Measurements from ENCODE around the gene IBA57. TPM values are rescaled to one million over a fixed set of nuclear protein-coding genes. Genes with fewer than 3 reads are reported as not detected.

IBA57 gene
- total and polyA plus RNA-seq, 4 donors: 5.8 to 9.9 (median 7.4) TPM

- Histone ChIP-seq H3K36me3 (ENCODE audit: control insufficient read depth, insufficient read depth, low read length) (peaks cover 7% of the 10 kb centered on the region), H3K4me1 (ENCODE audit: control insufficient read depth, insufficient read depth, low read length) (peaks cover 33% of the 10 kb centered on the region), H3K27me3 (ENCODE audit: control insufficient read depth, insufficient read depth, low read length) (peaks cover 31% of the 10 kb centered on the region), H3K9me3 (ENCODE audit: control insufficient read depth, insufficient read depth, low read length) (no peaks in the 10 kb centered on the region), H3K27ac (ENCODE audit: low read depth, low read length) (peak overlapping the region; percentile 47), H3K4me3 (ENCODE audit: low read depth, low read length) (no peak overlapping the region)
- no peak for DNase-seq (ENCODE audit: low read depth in 4 of 6, low spot score in 6 of 6)
- WGBS (ENCODE audit: insufficient coverage): 78% methylated on average over 8 of the region's 9 CpGs
Measured at GRCh38 chr1:228161866-228162265, 3.7 kb upstream of the IBA57 start.

GRCh38 chr1:228162286-228163006 lies 3.2 kb upstream of the IBA57 start:
- H3K27me3 ChIP-seq (ENCODE audit: control insufficient read depth, insufficient read depth, low read length): peaks cover 26% of the 10 kb centered on the region
- peaks cover 35% of the 10 kb centered on the region for H3K4me1 ChIP-seq (ENCODE audit: control insufficient read depth, insufficient read depth, low read length)
- no peak for DNase-seq (ENCODE audit: low read depth in 4 of 6, low spot score in 6 of 6)
- 54% methylated on average over 8 of the region's 14 CpGs for WGBS (ENCODE audit: insufficient coverage)
- H3K27ac ChIP-seq (ENCODE audit: low read depth, low read length): peak overlapping the region; percentile 58
- H3K36me3 ChIP-seq (ENCODE audit: control insufficient read depth, insufficient read depth, low read length): peaks cover 7% of the 10 kb centered on the region
- no peaks in the 10 kb centered on the region for H3K9me3 ChIP-seq (ENCODE audit: control insufficient read depth, insufficient read depth, low read length)
- no peak overlapping the region for H3K4me3 ChIP-seq (ENCODE audit: low read depth, low read length)

- WGBS (ENCODE audit: insufficient coverage): 80% methylated on average over 30 of the region's 30 CpGs
- no peak for DNase-seq (ENCODE audit: low read depth in 4 of 6, low spot score in 6 of 6)
- Histone ChIP-seq H3K27ac (ENCODE audit: low read depth, low read length) (peak overlapping the region; percentile 58), H3K27me3 (ENCODE audit: control insufficient read depth, insufficient read depth, low read length) (peaks cover 21% of the 10 kb centered on the region), H3K4me1 (ENCODE audit: control insufficient read depth, insufficient read depth, low read length) (peaks cover 35% of the 10 kb centered on the region), H3K4me3 (ENCODE audit: low read depth, low read length) (no peak overlapping the region), H3K9me3 (ENCODE audit: control insufficient read depth, insufficient read depth, low read length) (no peaks in the 10 kb centered on the region), H3K36me3 (ENCODE audit: control insufficient read depth, insufficient read depth, low read length) (peaks cover 7% of the 10 kb centered on the region)
Measured at GRCh38 chr1:228163007-228163753, 2.4 kb upstream of the IBA57 start.

GRCh38 chr1:228163776-228164519 lies 1.7 kb upstream of the IBA57 start:
- H3K9me3 ChIP-seq (ENCODE audit: control insufficient read depth, insufficient read depth, low read length): no peaks in the 10 kb centered on the region
- peaks cover 16% of the 10 kb centered on the region for H3K27me3 ChIP-seq (ENCODE audit: control insufficient read depth, insufficient read depth, low read length)
- H3K27ac ChIP-seq (ENCODE audit: low read depth, low read length): peak overlapping the region; percentile 92
- H3K36me3 ChIP-seq (ENCODE audit: control insufficient read depth, insufficient read depth, low read length): peaks cover 12% of the 10 kb centered on the region
- 88% methylated on average over 7 of the region's 10 CpGs for WGBS (ENCODE audit: insufficient coverage)
- no peak overlapping the region for H3K4me3 ChIP-seq (ENCODE audit: low read depth, low read length)
- DNase-seq (ENCODE audit: low read depth in 4 of 6, low spot score in 6 of 6): no peak
- H3K4me1 ChIP-seq (ENCODE audit: control insufficient read depth, insufficient read depth, low read length): peaks cover 32% of the 10 kb centered on the region

DNA sequence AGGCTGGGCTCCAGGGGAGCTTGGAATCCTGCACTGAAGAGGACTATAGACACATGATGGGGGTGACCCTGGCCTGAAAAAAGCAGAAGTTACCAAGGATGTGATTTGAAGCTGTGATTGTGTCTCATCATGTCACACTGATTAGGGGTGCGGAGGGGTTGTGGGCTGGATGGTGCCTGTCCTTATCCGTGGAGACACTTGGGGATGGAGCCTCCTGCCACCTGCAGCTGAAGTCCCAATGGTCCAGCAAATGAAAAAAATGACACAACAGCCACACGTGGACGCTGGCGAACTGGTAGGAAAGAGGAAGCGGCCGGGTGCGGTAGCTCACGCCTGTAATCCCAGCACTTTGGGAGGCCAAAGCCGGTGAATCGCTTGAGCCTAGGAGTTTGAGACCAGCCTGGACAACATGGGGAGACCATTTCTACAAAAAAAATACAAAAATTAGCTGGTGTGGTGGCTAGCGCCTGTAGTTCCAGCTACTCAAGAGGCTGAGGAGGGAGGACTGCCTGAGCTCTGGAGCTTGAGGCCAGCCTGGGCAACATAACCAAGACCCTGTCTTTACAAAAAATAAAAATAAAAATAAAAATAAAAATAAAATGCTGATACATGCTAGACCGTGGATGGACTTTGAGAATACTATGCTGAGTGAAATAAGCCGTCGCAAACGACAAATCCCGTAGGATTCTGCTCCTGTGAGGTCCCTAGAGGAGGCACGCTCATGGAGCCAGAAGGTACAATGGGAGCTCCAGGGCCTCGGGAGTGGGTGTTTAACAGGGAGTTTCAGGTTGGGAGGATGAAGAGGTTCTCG lies 838 bp upstream of the IBA57 start:
- Histone ChIP-seq H3K36me3 (ENCODE audit: control insufficient read depth, insufficient read depth, low read length) (peaks cover 13% of the 10 kb centered on the region), H3K27ac (ENCODE audit: low read depth, low read length) (peak overlapping the region; percentile 92), H3K27me3 (ENCODE audit: control insufficient read depth, insufficient read depth, low read length) (peaks cover 12% of the 10 kb centered on the region), H3K4me1 (ENCODE audit: control insufficient read depth, insufficient read depth, low read length) (peaks cover 32% of the 10 kb centered on the region), H3K9me3 (ENCODE audit: control insufficient read depth, insufficient read depth, low read length) (no peaks in the 10 kb centered on the region), H3K4me3 (ENCODE audit: low read depth, low read length) (peak overlapping the region; percentile 63)
- no peak for DNase-seq (ENCODE audit: low read depth in 4 of 6, low spot score in 6 of 6)
- WGBS (ENCODE audit: insufficient coverage): 45% methylated on average over 15 of the region's 20 CpGs

DNA sequence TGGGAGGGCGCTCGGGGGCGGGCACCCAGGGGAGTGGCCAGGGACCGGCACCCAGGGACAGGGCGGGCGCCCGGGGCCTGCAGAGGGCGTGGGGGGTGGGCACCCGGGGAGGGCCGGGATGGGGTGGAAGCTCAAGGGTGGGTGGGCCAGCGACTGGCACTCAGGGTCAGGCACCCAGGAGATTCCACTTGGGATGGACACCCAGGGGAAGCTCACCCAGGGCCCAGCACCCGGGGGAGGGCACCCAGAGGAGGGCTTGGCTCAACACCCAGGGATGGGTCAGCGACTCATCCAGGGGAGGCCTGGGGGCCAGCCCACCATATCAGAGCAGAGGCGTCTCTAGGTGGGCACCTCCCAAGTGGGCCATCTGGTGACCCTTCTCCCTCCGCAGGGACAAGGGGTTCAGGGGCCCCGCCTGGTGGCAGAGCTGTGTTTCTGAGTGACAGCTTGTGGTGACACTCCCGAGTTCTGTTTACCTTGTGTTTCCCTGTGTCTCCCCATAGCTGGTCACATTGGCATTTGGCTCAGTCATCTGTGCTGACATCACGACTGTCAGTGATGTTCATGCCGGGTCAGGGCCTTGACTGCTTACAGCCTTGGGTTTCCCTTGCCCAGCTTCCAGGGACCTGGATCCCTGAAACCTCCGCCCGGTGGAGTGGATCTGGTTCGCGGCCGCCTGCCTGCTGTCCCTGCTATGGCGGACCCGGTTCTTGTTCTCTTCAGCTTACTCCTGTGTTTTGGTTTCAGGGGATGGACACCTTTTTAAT lies 749 bp downstream of the IBA57 start:
- DNase-seq (ENCODE audit: low read depth in 4 of 6, low spot score in 6 of 6): peak; percentile 1 to 73 (median 20)
- WGBS (ENCODE audit: insufficient coverage): 19% methylated on average over 18 of the region's 26 CpGs
- no peaks in the 10 kb centered on the region for H3K9me3 ChIP-seq (ENCODE audit: control insufficient read depth, insufficient read depth, low read length)

DNA sequence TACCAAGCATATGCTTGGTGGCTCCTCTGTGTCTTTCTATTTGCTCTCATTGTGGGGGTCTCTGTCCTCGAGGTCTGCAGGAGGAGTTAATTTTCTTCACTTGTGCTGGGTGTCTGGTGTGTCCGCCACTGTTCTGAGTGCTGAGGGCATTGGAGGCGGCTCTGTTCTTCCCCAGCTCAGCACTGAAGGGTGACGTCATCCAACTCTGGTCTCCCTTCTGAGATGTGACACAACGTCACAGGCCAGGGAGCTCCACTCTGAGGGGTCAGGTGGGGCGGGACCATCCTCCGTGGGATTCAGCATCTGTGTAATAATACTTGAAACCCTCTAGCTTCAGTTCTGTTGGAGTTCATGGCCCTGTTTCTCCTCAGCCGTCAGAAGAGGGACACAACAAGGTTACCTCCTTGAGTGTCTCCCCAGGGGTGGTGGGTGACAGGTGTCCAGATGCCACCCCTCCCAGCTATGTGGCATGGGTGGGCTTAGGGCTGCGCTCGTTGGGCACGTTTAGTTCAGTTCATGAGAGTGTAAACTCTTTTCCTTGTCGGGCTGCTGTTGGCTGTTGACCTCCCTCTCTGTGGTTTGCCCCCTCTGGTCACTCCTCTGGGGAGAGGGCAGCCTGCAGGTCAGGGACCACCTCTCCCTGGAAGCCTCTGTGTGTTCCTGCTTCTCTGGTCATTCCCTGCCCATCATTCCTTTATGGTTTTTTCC lies 3.1 kb downstream of the IBA57 start:
- no peak overlapping the region for H3K4me3 ChIP-seq (ENCODE audit: low read depth, low read length)

More for the DNA sequence above, 749 bp downstream of the IBA57 start:
- peaks cover 32% of the 10 kb centered on the region for H3K4me1 ChIP-seq (ENCODE audit: control insufficient read depth, insufficient read depth, low read length)
- H3K27ac ChIP-seq (ENCODE audit: low read depth, low read length): peak overlapping the region; percentile 92
- H3K4me3 ChIP-seq (ENCODE audit: low read depth, low read length): peak overlapping the region; percentile 70
- H3K36me3 ChIP-seq (ENCODE audit: control insufficient read depth, insufficient read depth, low read length): peaks cover 23% of the 10 kb centered on the region
- peaks cover 7% of the 10 kb centered on the region for H3K27me3 ChIP-seq (ENCODE audit: control insufficient read depth, insufficient read depth, low read length)

GRCh38 chr1:228169345-228169744 lies 3.7 kb downstream of the IBA57 start:
- H3K27me3 ChIP-seq (ENCODE audit: control insufficient read depth, insufficient read depth, low read length): no peaks in the 10 kb centered on the region
- WGBS (ENCODE audit: insufficient coverage): no CpG with 5 or more reads among the region's 2 CpGs
- peaks cover 39% of the 10 kb centered on the region for H3K36me3 ChIP-seq (ENCODE audit: control insufficient read depth, insufficient read depth, low read length)
- no peak overlapping the region for H3K4me3 ChIP-seq (ENCODE audit: low read depth, low read length)
- peaks cover 19% of the 10 kb centered on the region for H3K4me1 ChIP-seq (ENCODE audit: control insufficient read depth, insufficient read depth, low read length)
- no peaks in the 10 kb centered on the region for H3K9me3 ChIP-seq (ENCODE audit: control insufficient read depth, insufficient read depth, low read length)
- no peak overlapping the region for H3K27ac ChIP-seq (ENCODE audit: low read depth, low read length)
- no peak for DNase-seq (ENCODE audit: low read depth in 4 of 6, low spot score in 6 of 6)

More for the DNA sequence above, 3.1 kb downstream of the IBA57 start:
- no peaks in the 10 kb centered on the region for H3K27me3 ChIP-seq (ENCODE audit: control insufficient read depth, insufficient read depth, low read length)
- no peak for DNase-seq (ENCODE audit: low read depth in 4 of 6, low spot score in 6 of 6)
- H3K27ac ChIP-seq (ENCODE audit: low read depth, low read length): no peak overlapping the region
- H3K4me1 ChIP-seq (ENCODE audit: control insufficient read depth, insufficient read depth, low read length): peaks cover 24% of the 10 kb centered on the region
- peaks cover 39% of the 10 kb centered on the region for H3K36me3 ChIP-seq (ENCODE audit: control insufficient read depth, insufficient read depth, low read length)
- H3K9me3 ChIP-seq (ENCODE audit: control insufficient read depth, insufficient read depth, low read length): no peaks in the 10 kb centered on the region
- 83% methylated on average over 10 of the region's 12 CpGs for WGBS (ENCODE audit: insufficient coverage)

Measured in spinal cord (tissue), 10 donors.